ENCODE data around the gene EEA1.

EEA1 gene

GRCh38 chr12:92784356-92784755, 144.7 kb downstream of the EEA1 start:
- Histone ChIP-seq H3K27ac (peak overlapping the region; percentile 23; the same call in 1 of the 2 replicates), H3K36me3 (peaks cover 3% of the 10 kb centered on the region; the same call in 1 of the 2 replicates), H3K9me3 (ENCODE audit: severe bottlenecking) (no peaks in the 10 kb centered on the region), H3K27me3 (ENCODE audit: insufficient read depth, low read depth, severe bottlenecking) (no peaks in the 10 kb centered on the region), H3K4me3 (ENCODE audit: low read depth, low read length) (no peak overlapping the region)
- TF ChIP-seq, protein P1, sequence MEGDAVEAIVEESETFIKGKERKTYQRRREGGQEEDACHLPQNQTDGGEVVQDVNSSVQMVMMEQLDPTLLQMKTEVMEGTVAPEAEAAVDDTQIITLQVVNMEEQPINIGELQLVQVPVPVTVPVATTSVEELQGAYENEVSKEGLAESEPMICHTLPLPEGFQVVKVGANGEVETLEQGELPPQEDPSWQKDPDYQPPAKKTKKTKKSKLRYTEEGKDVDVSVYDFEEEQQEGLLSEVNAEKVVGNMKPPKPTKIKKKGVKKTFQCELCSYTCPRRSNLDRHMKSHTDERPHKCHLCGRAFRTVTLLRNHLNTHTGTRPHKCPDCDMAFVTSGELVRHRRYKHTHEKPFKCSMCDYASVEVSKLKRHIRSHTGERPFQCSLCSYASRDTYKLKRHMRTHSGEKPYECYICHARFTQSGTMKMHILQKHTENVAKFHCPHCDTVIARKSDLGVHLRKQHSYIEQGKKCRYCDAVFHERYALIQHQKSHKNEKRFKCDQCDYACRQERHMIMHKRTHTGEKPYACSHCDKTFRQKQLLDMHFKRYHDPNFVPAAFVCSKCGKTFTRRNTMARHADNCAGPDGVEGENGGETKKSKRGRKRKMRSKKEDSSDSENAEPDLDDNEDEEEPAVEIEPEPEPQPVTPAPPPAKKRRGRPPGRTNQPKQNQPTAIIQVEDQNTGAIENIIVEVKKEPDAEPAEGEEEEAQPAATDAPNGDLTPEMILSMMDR (IDR thresholded peaks at IDR 0.05; ENCODE audit: low read depth, low read length): no peak
- no peak for DNase-seq

- DNase-seq: no peak
- Histone ChIP-seq H3K9me3 (ENCODE audit: severe bottlenecking) (no peaks in the 10 kb centered on the region), H3K4me3 (ENCODE audit: low read depth, low read length) (no peak overlapping the region), H3K36me3 (peaks cover 21% of the 10 kb centered on the region), H3K27me3 (ENCODE audit: insufficient read depth, low read depth, severe bottlenecking) (no peaks in the 10 kb centered on the region), H3K27ac (no peak overlapping the region)
- TF ChIP-seq, protein P1 (IDR thresholded peaks at IDR 0.05; ENCODE audit: low read depth, low read length): no peak
These were observed 149.2 kb downstream of the EEA1 start for GRCh38 chr12:92779902-92780301.

GRCh38 chr12:92778525-92778924, 150.6 kb downstream of the EEA1 start:
- Histone ChIP-seq H3K4me3 (ENCODE audit: low read depth, low read length) (no peak overlapping the region), H3K27ac (no peak overlapping the region), H3K36me3 (peaks cover 21% of the 10 kb centered on the region), H3K9me3 (ENCODE audit: severe bottlenecking) (no peaks in the 10 kb centered on the region), H3K27me3 (ENCODE audit: insufficient read depth, low read depth, severe bottlenecking) (no peaks in the 10 kb centered on the region)
- DNase-seq: no peak
- TF ChIP-seq, protein P1 (IDR thresholded peaks at IDR 0.05; ENCODE audit: low read depth, low read length): no peak

DNA sequence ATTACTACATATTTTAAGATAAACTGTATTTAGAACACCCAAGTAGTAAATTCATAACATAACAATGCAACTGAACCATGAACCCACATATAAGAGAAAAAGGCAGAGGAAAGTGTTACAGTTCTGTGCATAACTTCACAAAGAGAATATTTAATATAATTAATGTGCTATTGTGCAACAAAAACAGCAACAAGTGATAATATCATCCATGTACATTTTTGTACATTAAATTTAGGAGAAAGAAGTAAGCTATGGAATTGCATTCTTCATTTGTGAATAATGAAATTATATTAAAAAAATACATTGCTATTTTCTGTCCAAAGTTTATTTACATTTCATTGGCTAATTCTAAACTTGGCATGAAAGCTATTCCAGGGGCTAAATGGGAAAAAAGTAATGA, 153.7 kb downstream of the EEA1 start:
- TF ChIP-seq, protein P1 (IDR thresholded peaks at IDR 0.05; ENCODE audit: low read depth, low read length): no peak
- Histone ChIP-seq H3K27ac (no peak overlapping the region), H3K27me3 (ENCODE audit: insufficient read depth, low read depth, severe bottlenecking) (no peaks in the 10 kb centered on the region), H3K36me3 (peaks cover 18% of the 10 kb centered on the region), H3K9me3 (ENCODE audit: severe bottlenecking) (no peaks in the 10 kb centered on the region), H3K4me3 (ENCODE audit: low read depth, low read length) (no peak overlapping the region)
- no peak for DNase-seq

GRCh38 chr12:92771001-92771400, 158.1 kb downstream of the EEA1 start:
- TF ChIP-seq, protein P1 (IDR thresholded peaks at IDR 0.05; ENCODE audit: low read depth, low read length): no peak
- DNase-seq: no peak
- Histone ChIP-seq H3K27ac (no peak overlapping the region), H3K36me3 (0 out of 2 replicates have a peak, but pooled peaks cover 2% of the 10 kb centered on the region), H3K9me3 (ENCODE audit: severe bottlenecking) (no peaks in the 10 kb centered on the region), H3K27me3 (ENCODE audit: insufficient read depth, low read depth, severe bottlenecking) (no peaks in the 10 kb centered on the region), H3K4me3 (ENCODE audit: low read depth, low read length) (no peak overlapping the region)
